IPS-20b (cell line): ENCODE results near the gene DVL1.
"Not testable (repeated sequence)": the region's sequence is repeated elsewhere in the genome, so short reads cannot be mapped to it uniquely, and the experiment has no call there.

Experiments used
- H3K27ac ChIP-seq: one replicate; pipeline ENCODE4 v1.5.1; 2013; ENCODE audit warnings: low read length
- H3K27me3 ChIP-seq: 2 replicates; pipeline ENCODE4 v1.6.1; 2013; ENCODE audit warnings: mild to moderate bottlenecking, low read length, inconsistent platforms; ENCODE audit not compliant: insufficient read depth
- H3K36me3 ChIP-seq: 2 replicates; pipeline ENCODE4 v1.6.1; 2013; ENCODE audit warnings: low read depth, mild to moderate bottlenecking, inconsistent platforms, low read length, moderate library complexity; ENCODE audit not compliant: insufficient read depth
- H3K4me1 ChIP-seq: 2 replicates; pipeline ENCODE4 v1.6.1; 2013; ENCODE audit warnings: mild to moderate bottlenecking, control low read depth, inconsistent platforms, low read length, moderate library complexity; ENCODE audit not compliant: insufficient read depth
- H3K4me3 ChIP-seq: 2 replicates; pipeline ENCODE4 v1.5.1; 2013; ENCODE audit warnings: mild to moderate bottlenecking, low read length, inconsistent platforms
- H3K9ac ChIP-seq: 2 replicates; pipeline ENCODE4 v1.6.1; 2013; ENCODE audit warnings: low read depth, mild to moderate bottlenecking, inconsistent platforms, low read length, moderate library complexity
- H3K9me3 ChIP-seq: 2 replicates; pipeline ENCODE4 v1.6.1; 2013; ENCODE audit warnings: mild to moderate bottlenecking, low read depth, low read length, inconsistent platforms; ENCODE audit not compliant: insufficient read depth

The DVL1 gene

DNA sequence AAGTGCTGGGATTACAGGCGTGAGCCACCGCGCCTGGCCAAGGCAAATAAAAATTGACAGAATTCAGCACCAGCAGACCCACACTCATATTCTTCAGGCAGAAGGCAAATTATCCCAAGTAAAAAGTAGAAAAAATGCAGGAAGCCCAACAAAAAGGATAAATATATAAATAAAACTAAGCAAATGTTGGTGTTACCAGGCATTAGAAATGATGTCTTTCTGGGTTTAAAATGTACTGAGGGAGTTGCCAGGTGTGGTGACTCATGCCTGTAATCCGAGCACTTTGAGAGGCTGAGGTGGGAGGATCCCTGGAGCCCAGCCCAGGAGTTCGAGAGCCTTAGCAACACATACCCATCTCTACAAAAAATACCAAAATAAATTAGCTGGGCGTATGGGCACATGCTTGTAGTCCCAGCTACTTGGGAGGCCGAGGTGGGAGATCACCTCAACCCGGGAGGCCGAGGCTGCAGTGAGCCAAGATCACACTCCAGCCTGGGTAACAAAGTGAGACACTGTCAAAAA, 31.0 kb downstream of the DVL1 start:
- H3K36me3 ChIP-seq = peaks cover 52% of the 10 kb centered on the region
- no peaks in the 10 kb centered on the region for H3K27me3 ChIP-seq
- no peak overlapping the region for H3K27ac ChIP-seq
- peaks cover 7% of the 10 kb centered on the region for H3K4me1 ChIP-seq
- no peak overlapping the region for H3K4me3 ChIP-seq
- no peak overlapping the region for H3K9ac ChIP-seq
- H3K9me3 ChIP-seq = no peaks in the 10 kb centered on the region

GRCh38 chr1:1317420-1317819, 31.8 kb downstream of the DVL1 start:
- Histone ChIP-seq H3K9ac (no peak overlapping the region), H3K4me3 (no peak overlapping the region), H3K36me3 (peaks cover 59% of the 10 kb centered on the region), H3K27ac (no peak overlapping the region), H3K4me1 (peaks cover 7% of the 10 kb centered on the region), H3K27me3 (no peaks in the 10 kb centered on the region), H3K9me3 (no peaks in the 10 kb centered on the region)

DNA sequence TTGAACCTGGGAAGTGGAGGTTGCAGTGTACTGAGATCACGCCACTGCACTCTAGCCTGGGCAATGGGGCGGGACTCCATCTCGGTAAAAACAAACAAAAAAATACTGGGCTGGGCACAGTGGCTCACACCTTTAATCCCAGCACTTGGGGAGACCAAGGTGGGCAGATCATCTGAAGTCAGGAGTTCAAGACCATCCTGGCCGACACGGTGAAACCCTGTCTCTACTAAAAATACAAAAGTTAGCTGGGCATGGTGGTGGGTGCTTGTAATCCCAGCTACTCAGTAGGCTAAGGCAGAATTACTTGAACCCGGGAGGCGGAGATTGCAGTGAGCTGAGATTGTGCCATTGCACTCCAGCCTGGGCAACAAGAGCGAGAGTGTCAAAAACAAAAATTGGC, 33.0 kb downstream of the DVL1 start:
- H3K27me3 ChIP-seq, H3K4me3 ChIP-seq, H3K9me3 ChIP-seq, H3K9ac ChIP-seq, H3K27ac ChIP-seq, H3K4me1 ChIP-seq: not testable (repeated sequence)
- peaks cover 66% of the 10 kb centered on the region for H3K36me3 ChIP-seq

- Histone ChIP-seq H3K9me3 (no peaks in the 10 kb centered on the region), H3K36me3 (peaks cover 70% of the 10 kb centered on the region), H3K27ac (no peak overlapping the region), H3K4me1 (peaks cover 7% of the 10 kb centered on the region), H3K9ac (peak overlapping the region; percentile 79; the same call in 1 of the 2 replicates), H3K4me3 (peak overlapping the region; percentile 38; the same call in 1 of the 2 replicates), H3K27me3 (no peaks in the 10 kb centered on the region)
These were observed 33.7 kb downstream of the DVL1 start for GRCh38 chr1:1315435-1315954.

- Histone ChIP-seq H3K36me3 (peaks cover 70% of the 10 kb centered on the region), H3K9ac (peak overlapping the region; percentile 79; the same call in 1 of the 2 replicates), H3K4me3 (peak overlapping the region; percentile 33; the same call in 1 of the 2 replicates), H3K9me3 (no peaks in the 10 kb centered on the region), H3K4me1 (peaks cover 11% of the 10 kb centered on the region), H3K27me3 (no peaks in the 10 kb centered on the region), H3K27ac (no peak overlapping the region)
These were observed 34.4 kb downstream of the DVL1 start for GRCh38 chr1:1314678-1315335.

DNA sequence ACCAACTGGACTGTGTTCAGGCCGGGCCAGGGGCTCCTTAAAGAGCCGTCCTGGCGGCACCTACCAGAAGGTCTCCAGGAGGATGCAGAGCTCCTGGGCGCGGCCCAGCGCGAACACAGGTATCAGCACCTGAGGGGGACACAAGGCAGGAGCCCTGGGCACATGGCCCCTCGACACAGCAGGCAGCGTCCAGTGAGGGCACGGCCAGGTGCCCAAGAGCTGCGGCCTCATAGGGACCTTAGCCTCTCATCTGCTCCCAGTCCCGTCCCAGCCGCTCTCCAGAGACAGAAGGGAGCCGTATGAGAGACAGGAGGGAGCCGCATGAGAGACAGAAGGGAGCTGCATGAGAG, 35.0 kb downstream of the DVL1 start:
- Histone ChIP-seq H3K4me3 (no peak overlapping the region), H3K9me3 (no peaks in the 10 kb centered on the region), H3K36me3 (peaks cover 64% of the 10 kb centered on the region), H3K27me3 (no peaks in the 10 kb centered on the region), H3K27ac (no peak overlapping the region), H3K9ac (no peak overlapping the region), H3K4me1 (peaks cover 11% of the 10 kb centered on the region)

- Histone ChIP-seq H3K27me3 (no peaks in the 10 kb centered on the region), H3K36me3 (peaks cover 59% of the 10 kb centered on the region), H3K9ac (no peak overlapping the region), H3K4me3 (no peak overlapping the region), H3K9me3 (no peaks in the 10 kb centered on the region), H3K27ac (no peak overlapping the region), H3K4me1 (peaks cover 11% of the 10 kb centered on the region)
These were observed 35.5 kb downstream of the DVL1 start for GRCh38 chr1:1313500-1314236.

DNA sequence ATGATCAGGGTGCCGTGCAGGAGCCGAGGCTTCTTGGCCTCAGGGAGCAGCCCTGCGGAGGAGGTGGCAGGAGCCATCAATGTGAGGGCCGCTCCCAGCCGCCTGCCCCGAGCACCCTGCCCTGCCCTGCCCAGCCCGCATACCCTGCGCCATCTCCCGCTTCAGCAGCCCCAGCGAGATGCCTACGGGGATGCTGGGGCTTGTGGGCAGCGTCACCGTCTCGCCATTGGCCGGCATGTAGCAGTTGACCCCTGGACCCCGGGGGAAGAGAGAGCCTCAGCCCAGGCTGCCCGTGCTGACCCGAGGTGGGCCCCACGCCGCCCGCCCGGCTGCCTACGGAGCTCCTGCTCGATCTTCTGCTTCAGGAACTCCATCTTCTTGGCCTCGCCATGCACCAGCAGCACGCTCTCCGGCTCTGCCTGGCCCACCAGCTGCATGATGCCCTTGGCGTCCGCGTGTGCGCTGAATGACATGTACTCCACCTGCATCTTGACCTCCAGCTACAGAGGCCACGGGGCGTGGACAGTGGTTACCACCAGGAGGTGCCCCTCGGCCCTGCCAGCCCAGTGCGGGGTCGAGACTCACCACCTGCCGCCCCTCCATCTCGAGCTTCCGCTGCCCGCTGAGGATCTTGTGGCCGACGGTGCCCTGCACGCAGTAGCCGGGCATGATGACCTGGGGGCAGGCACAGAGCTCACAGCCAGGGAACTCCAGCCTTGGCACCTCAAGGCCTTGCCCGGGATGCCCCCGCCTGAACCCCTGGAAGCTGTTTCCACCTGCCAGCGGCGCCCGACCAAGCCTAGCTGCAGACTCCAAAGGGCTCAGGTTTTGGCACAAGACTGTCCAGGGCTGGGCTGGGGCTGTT, 36.5 kb downstream of the DVL1 start:
- Histone ChIP-seq H3K27me3 (no peaks in the 10 kb centered on the region), H3K36me3 (peaks cover 52% of the 10 kb centered on the region), H3K4me3 (no peak overlapping the region), H3K27ac (no peak overlapping the region), H3K4me1 (peaks cover 11% of the 10 kb centered on the region), H3K9ac (no peak overlapping the region), H3K9me3 (no peaks in the 10 kb centered on the region)

DNA sequence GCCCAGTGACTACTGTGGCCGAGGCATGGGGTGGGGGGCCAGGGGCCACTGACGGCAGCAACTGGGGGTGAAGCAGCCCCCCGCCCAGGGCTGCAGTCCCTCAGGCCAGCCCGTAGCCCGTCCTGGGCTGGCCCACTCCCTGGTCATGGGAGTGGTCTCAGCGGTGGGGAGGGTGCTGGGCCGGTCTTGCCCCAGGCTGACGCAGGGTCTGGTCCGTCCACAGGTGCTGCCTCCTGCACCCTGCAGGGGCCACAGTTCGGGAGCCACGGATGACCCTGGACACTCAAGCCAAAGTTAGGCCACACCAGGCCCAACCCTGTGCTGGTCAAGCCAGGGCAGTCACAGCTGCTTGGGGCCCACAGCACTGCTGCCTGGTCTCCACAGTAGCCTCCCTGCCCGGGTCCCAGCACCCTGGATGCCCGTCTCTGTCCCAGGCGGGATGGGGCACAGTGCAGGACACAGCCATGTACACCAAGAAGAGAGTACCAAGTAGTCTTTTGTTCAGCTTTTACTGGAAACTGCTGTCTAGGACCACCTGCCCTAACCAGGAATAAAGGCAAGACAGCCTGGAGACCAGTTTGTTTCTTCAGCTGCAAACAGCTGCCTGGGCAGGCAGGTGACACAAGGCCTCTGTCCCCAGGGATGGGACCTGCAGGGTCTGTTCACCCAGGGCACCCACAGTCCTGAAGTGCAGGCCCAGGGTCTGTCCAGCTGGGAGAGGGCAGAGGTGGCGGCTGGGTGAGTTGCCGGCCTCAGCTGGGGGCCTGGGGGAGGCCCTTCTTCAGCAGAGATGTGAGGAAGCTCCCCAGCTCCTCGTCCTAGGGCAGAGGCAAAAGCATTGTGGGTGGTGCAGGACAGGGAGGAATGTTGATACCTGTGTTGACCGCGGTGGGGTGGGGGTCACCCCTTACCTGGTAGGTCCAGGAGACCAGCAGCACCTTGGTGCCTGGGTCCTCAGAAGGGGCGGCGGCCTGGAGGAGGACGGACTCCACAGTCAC, 37.8 kb downstream of the DVL1 start:
- H3K9ac ChIP-seq = no peak overlapping the region
- H3K27ac ChIP-seq = no peak overlapping the region
- no peak overlapping the region for H3K4me3 ChIP-seq
- peaks cover 8% of the 10 kb centered on the region; the same call in 1 of the 2 replicates for H3K27me3 ChIP-seq
- peaks cover 46% of the 10 kb centered on the region for H3K36me3 ChIP-seq
- H3K9me3 ChIP-seq = no peaks in the 10 kb centered on the region
- H3K4me1 ChIP-seq = peaks cover 14% of the 10 kb centered on the region

DNA sequence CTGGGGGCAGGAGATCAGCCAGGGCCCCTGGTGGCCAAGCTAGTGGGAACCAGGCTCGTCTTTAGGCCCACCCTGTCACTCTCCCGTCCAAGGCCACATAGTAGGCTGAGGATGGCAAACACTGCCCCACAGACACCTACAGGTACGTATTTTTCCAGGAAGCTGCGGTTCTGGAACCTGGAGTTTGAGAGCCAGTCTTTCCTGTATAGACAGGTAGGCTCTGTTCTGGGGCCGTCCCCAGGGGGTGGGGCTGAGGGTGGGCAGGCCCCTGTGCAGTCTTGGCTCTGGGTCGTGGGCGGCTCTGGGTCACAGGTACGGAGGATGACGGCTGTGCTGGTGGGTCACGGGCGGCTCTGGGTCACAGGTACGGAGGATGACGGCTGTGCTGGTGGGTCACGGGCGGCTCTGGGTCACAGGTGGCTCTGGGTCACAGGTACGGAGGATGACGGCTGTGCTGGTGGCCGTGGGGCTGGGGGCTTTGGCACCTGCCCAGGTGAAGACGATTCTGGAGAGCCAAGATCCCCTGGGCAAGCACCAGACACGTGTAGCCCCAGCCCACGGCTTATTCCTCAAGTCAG, 38.7 kb downstream of the DVL1 start:
- no peak overlapping the region for H3K4me3 ChIP-seq
- H3K27ac ChIP-seq = no peak overlapping the region
- H3K9ac ChIP-seq = no peak overlapping the region
- H3K36me3 ChIP-seq = peaks cover 46% of the 10 kb centered on the region
- H3K4me1 ChIP-seq = peaks cover 10% of the 10 kb centered on the region
- H3K27me3 ChIP-seq = peaks cover 8% of the 10 kb centered on the region; the same call in 1 of the 2 replicates
- no peaks in the 10 kb centered on the region for H3K9me3 ChIP-seq
